SIG-M5 (cell line): ENCODE measurements around the gene FAHD1.

Experiments used
- DNase-seq: peaks from one replicate; lab custom pipeline; 2025; lab: John Stamatoyannopoulos, UW

The FAHD1 gene

DNA sequence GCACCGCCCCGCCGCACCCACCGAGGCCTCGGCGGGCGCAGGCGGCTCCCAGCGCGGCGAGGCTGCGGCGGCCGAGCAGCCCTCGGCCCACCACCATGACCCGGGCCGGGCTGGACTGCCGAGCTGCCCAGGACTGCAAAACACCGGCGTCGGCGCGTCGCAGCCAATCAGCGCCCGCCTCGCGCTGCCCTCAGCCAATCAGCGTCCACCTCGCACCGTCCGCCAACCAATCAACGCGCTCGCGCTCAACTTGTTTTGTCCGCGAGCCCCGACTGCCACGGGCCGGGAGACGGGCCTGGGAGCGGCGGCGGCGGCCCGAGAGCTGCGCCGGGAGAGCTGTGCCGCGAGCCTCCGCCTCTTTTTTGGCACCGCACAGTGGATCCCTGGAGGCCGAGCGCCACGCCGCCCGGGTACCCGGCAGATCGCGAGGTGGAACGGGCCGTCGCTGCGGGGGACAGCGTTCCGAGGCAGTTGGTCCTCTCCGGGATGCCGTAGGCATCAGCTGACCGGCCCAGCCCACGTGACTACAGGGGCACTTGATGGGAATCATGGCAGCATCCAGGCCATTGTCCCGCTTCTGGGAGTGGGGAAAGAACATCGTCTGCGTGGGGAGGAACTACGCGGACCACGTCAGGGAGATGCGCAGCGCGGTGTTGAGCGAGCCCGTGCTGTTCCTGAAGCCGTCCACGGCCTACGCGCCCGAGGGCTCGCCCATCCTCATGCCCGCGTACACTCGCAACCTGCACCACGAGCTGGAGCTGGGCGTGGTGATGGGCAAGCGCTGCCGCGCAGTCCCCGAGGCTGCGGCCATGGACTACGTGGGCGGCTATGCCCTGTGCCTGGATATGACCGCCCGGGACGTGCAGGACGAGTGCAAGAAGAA is at the start of gene FAHD1, which contains the start of gene HAGH:
FAHD1 (plus strand) TSS at position 516 of the 883 bp plus-strand sequence; CDS start at position 549, 33 bp downstream.
HAGH (minus strand) TSS at position 135 of the 883 bp plus-strand sequence; CDS start at position 97, 38 bp downstream.
- peak; percentile 32 for DNase-seq

DNA sequence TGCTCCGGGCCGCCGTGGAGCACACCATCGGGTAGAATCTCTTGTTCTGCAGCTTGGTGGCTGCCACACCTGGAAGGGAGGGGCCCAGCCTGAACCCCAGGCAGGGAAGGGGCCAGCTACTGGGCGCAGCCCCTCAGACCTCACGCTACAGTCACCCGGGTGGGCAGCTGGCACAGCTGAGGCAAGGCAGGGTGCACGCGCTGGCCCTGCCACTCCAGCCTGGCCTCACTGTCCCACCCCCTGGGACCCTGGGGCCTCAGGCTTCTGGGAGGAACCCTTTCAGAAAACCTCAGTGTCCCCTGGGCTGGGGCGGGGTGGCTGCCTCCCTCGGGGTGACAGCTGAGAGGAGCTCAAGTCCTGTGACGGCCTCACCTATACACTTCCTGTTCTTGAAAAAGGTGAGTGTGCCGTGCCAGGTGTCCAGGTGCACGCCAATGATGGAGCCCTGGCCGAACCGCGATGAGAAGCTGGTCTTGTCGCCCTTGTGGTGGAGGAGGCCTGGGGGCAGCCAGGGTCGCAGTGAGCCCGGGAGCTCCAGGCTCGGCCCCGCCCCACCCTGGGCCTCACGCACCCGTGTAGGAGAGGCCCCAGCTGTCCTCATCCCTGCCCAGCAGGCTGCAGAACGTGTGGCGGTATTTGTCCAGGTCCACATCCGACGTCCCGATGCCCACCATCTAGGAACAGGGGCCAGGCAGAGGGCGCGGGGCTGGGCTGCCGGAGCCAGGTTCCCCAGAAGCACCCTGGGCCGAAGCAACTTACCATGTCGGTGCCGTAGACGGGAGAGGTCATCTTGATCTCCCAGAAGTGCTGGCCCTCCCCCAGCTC is 49.4 kb upstream of the FAHD1 start:
- no peak for DNase-seq

DNA sequence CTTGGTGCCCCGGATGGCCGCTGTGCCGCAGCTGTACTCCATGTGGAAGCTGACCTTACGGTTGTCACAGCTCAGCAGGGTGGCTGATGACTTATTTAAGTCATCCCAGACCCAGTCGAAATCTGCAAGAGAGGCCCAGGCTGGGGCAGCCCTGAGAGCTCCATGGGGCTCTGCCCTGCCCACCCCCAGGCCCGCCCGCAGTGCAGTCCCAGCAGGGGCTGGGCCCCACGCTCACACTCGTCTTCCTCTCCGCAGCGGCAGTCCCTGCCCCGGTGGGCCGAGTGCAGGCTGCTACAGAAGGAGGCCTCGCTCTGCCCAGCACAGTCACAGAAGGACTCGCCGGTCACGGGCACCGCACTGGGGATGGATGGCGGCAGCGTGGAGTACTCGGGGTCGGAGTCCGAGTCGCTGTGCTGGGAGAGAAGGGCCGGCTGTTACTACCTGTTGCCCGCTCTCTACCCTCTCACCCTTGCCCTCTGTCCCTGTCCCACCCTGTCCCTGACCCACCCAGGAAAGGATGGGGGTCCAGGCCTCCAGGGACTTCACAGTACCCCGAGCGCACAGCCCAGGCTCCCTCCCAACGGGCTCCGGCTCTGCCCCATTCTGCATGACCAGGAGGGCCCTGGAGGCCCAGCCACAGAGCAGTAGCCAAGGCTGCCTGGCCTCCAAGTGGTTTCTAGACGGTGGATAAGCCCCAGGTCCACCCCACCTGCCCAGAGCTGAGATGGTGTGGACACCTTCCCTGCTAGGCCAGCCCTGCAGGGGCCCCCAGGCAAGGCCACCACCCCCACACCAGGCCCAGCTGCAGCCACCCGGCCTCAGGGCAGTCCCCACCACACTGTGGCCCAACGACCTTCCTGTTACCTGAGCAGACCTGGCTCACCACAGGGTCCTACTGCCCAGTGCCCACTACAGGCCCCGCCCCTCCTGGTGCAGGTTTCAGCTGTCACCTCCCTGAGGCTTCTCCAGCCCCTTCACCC is 48.5 kb upstream of the FAHD1 start:
- no peak for DNase-seq

DNA sequence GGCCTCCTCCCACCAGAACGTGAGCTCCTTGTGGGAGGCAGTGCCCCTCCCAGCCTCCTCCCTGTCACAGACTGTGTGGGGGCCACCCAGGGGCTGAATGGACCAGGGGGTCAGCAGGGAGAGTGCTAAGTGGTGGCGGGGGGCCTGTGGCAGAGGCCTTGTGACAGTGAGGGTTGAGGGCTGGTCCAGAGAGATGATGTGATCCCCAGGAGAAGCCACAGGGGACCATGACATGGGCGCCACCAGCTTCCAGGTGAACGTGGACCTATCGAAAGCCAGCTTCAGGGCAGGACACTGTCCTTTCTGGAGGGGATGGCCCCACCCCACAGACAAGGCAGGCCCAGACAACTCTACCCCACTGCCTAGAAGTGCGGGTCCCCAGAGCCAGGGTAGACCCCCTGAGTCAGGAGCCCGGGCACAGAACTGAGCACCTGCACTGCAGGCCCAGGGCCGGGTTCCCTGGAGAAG is 47.7 kb upstream of the FAHD1 start:
- DNase-seq: no peak

DNA sequence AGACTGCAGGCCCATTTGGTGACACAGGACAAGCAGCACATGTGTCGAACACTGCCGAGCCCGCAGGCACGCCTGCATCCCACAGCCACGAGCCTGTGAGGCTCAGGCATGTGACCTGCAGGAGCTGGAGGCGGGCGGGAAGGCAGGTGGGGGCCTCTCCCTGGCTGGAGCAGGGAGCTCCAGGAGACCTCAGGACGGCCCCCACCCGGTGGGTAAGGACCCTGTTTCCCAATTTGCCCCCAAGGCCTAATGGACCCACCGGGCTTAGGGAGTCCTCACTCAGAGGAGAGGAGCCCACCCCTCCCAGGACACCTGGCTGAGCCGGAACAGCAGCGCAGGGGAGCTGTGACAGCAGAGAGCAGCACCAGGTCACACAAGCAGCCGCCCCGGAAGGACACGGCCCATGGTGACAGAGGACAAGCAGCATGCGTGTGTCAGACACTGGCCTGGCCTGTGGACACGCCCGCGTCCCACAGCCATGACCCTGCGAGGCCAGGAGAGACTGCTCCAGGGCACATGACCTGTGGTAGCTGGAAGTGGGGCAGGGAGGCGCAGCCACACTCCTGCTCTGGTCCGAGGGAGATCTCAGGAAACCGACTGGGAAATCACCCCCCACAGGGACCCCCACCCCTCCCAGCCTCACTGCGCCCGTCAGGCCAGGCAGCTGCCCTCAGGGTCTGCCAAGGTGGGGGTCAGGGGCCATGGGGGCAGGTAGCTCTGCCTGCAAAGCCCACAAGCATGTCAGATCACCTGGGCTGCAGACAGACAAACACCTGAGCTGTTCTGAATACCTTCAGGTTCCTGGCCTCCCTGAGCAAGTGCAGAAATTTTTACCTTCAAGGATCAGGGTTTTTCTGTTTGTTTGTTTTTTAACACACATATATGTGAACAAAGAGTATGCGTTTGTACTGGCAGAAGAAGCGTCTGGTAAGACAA is 47.0 kb upstream of the FAHD1 start:
- DNase-seq: no peak

DNA sequence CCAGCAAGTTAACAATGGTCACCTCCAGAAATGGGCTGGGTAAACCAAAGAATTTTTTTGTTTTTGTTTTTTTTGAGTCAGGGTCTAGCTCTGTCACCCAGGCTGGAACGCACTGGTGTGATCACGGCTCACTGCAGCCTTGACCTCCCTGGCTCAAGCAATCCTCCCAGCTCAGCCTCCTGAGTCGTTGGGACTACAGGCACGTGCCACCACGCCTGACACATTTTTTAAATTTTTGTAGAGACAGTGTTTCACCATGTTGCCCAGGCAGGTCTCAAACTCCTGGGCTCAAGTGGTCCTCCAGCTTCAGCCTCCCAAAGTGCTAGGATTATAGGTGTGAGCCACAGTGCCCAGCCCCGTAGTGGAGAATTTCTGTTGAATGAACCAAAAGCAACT is 46.3 kb upstream of the FAHD1 start:
- DNase-seq: no peak

DNA sequence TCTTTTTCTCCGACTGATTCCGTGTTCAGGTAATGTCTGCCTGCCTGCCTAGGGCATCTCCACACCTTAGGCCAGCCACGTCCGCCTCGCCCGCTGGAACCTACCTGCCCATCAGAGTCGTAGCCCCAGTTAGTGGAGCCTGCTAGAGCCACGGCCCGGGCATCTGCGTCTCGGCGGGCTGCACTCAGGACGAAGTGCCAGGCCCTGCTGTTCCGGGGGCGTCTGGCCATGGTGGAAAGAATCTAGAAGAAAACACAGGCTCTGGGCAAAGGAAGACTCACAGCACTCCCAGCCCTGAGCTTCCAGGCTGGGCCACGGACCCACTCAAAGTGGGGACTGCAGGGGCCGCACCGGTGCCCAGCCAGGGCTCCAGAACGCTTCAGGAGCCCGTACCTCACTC is 45.8 kb upstream of the FAHD1 start:
- DNase-seq: no peak

DNA sequence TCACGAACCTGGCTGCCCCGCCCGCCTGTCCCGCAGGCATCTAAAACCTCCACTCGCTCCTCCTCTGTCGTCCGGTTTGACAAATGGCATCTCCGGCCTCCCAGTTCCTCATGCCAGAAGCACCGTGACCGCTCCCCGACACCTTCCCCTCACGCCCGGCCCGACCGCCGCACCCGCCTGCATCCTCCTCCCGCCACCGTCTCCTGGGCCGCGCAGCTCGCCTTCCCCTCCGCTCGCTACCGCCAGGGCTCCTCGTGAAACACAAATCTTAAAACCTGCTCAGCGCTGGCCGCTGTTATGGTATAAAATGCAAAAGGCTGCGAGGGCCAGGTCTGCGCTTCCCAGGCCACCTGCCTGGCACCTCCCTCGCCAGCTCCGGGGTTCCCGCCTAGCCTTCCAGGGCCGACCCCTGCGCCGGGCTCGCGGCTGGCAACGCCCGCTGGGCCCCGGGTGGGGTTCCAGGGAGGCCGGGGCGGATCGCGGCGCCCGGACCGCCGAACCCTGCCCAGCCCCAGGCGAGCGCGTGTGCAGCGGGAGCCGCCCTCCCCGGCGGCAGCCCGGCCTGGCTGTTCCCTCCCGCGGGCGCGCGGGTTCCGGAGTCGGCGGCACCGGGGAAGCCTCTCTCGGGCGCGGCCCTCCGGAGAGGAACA is 45.1 kb upstream of the FAHD1 start:
- DNase-seq: no peak

DNA sequence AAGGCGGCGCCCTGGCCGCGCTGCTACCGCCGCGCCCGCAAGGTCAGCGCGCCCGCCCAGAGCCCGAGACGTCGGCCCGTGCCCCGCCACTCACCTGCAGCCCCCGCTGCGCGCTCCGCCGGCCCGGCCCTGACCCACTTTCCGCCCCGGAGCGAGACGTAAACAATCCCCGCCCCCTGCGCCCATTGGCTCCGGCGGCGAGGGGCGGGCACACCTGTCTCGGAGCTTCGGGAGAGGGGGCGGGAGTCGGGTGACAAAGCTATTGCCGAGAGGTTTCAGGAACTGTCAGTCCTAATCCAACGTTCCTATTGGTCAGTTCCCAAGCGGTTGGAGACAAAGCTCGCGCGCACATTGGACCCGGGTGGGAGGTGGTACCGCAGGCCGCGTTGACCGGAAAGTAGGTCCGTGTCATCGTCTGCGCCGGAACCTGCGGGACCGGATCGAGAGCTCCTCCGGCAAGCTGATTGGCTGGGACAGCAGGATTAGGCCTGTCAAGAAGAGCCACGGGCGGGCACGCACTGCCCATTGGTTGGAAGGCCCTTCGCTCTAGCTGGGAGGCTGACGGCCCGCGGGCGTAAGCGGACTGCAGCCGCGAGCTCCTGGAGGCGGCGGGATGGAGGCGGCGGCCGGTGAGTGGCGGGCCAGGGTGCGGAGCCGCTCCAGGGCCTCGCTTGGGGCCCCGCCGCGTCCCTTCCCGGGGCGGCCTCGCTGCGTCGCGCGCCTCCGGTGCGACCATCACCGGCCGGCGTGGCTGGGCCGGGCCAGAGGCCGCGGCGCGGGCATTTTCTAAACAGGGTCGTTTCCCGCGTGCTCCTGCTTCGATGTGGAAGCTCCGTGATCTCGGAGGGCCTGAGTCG is 44.4 kb upstream of the FAHD1 start, which contains the start of the genes NUBP2 and SPSB3:
NUBP2 (plus strand) TSS at position 553 of the 857 bp plus-strand sequence; CDS start at position 614, 61 bp downstream.
SPSB3 (minus strand) TSS at position 164 of the 857 bp plus-strand sequence. CDS start 1,088 bp downstream, outside the sequence.
- peak; percentile 95 for DNase-seq

DNA sequence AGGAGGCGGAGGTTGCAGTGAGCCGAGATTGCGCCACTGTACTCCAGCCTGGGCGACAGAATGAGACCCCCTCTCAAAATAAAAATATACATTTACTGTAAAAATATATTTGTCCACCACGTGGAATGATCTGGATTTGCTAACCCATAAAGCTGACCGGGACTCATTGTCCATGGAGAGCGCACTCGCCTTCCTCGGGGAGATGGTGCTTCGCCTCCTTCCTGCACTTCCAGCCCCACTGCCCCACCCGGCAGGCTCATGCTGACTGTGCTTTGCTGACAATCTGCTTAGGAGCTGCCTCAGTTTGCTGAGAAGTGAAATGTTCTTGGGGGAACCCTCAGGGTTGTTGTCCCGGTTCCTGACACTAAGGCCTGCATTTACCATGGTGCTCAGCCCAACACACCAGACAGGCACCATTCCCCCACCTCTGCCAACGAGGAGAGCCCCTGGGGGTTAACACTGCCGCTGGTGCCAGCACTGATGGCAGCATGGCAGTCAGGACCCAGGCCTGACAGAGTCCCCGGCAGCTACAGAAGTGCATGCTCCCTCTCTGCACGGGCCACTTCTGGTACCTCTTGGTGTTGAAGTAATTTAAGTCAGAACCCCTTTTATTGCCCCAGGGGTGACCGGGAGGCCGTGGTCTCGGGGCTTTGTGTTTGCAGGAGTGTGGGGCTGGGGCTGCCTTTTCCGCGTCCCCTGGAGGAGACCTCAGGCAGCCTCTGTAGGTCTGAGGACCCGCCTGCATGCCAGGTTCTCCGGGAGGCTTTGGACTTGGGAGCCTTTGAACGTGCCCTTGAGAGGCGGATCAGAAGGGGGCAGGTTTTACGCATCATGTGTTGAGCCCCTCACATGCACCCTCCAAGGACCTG is 41.8 kb upstream of the FAHD1 start:
- DNase-seq: no peak

DNA sequence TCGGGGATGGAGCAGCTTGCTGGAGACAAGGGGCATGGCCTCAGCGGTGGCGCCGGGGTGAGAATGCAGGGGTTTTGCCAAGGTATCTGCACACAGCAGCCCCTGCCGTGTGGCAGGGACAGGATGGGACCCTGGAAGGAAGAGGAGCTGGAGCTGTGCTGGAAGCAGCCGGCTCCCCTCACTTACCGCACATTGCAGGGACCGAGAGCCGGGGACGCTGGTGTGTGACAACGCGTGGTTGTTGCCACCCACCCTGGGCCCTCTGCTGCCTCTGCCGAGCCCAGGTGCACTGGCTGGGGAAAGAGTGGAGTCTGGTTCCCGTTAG is 41.2 kb upstream of the FAHD1 start:
- DNase-seq: no peak

DNA sequence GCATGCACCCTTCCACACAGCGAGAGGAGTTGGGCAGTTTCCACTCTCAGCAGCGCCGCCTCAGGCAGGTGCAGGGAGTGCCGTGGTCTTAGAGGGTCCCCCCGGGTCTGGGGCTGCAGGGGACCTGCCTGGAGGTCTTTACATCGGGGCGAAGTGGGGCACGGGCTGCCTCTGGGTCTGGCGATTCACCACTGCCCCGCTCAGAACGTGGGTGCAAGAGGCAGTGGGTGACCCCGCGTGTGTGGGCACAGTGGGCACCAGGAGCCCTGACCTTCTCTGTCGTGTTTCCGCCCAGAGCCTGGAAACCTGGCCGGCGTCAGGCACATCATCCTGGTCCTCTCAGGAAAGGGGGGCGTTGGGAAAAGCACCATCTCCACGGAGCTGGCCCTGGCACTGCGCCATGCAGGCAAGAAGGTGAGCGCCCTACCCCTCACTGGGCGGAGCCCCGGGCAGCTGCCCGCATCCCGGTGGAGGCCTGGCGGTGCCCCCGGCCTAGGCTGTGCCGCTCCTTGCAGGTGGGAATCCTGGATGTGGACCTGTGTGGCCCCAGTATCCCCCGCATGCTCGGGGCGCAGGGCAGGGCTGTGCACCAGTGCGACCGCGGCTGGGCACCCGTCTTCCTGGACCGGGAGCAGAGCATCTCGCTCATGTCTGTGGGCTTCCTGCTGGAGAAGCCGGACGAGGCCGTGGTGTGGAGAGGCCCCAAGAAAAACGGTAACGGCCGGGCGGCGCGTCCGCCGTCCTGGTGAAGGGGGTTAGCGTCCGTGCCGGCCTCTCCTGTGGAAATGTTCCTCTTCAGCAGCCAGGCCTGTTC is 40.6 kb upstream of the FAHD1 start:
- DNase-seq: no peak

DNA sequence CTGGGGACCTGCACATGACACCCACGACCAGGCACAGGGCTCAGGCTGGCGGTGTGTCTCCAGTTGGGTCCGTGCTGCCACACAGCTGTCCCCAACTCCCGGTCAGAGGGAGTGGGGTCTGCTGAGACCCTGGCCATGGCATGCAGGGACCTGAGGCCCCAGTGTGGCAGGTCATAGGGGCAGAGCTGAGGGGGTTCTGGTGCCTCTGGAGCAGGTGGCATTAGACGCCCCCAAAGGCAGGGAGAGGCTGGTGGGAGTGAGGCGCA is 40.0 kb upstream of the FAHD1 start:
- DNase-seq: no peak

DNA sequence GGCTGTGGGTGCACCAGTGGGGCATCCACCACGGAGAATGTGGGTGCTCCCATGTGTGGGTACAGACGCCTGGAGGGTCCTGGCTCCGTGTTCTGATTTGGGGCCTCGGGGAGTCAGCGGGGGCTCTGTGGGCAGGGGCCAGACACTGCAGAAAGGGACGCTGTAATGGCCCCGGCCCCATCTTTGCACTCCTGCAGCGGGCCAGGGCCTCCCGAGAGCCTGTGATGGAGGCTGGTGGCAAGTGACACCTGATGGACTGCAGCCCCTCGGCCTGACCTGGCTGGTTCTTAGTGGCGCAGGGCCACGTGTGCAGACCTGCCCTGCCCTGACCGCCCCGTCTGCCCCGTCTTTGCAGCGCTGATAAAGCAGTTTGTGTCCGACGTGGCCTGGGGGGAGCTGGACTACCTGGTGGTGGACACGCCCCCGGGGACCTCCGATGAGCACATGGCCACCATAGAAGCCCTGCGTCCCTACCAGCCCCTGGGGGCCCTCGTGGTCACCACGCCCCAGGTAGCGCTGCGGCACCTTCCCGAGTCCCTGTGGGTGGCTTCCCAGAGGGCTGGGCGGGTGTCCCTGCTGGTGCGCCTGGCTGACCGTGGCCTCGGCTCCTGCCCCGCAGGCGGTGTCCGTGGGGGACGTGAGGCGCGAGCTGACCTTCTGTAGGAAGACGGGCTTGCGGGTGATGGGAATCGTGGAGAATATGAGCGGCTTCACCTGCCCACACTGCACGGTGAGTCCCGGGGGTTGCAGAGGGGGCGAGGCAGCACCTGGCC is 39.5 kb upstream of the FAHD1 start:
- DNase-seq: no peak

DNA sequence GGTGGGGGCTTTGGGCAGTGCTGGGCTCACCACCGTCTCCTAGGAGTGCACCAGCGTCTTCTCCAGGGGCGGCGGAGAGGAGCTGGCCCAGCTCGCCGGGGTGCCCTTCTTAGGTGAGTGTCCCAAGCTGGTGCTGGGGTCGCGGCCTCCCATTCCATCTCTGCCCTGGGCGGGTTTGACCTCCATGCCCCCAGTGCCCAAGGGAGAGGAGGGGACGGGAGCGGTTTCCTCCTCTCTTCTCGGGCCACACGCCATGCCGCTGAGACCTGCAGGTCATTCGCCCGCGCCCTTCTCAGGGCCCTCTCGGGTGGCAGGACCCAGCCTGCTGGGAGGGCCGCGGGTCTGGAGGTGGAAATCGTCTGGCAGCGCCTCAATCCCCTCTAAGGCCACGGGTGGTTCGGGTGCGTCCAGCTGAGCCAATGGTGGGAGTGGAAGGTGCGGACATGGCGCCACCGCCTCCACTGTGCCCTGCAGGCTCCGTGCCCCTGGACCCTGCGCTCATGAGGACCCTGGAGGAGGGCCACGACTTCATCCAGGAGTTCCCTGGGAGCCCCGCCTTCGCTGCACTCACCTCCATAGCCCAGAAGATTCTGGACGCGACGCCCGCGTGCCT is 38.8 kb upstream of the FAHD1 start:
- DNase-seq: no peak

DNA sequence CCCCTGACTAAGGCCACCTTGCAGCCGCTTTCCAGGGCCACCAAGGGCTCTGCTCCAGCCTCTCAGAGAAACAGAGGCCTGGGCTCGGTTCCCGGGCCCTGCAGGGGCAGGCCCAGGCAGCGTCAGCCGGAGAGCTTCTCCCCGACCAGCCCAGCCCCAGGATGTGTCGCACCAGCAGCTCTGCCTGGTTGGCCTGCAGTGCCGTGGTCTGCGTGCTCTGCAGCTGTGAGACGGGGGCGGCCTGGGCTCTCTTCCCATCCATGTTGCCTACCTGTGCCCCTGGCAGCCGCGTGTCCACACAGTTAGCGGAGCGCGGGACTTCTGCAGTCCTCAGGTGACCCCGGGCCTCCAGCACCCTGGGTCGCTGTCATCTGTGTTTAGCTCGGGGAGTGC is 38.3 kb upstream of the FAHD1 start:
- no peak for DNase-seq
